PFSK-1 (cell line): ENCODE results near the gene MYH13.

ENCODE experiments used
- FOXP2 ChIP-seq: optimal IDR thresholded peaks from 2 replicates; pipeline ENCODE3; 2011; ENCODE audit warnings: borderline replicate concordance, control low read depth, inconsistent platforms; ENCODE audit not compliant: insufficient read depth; ENCODE audit errors: extremely low read length, extremely low read depth
- POLR2AphosphoS5 ChIP-seq: IDR thresholded peaks from 2 replicates; pipeline ENCODE4 v1.6.1; 2012; ENCODE audit warnings: low read depth, mild to moderate bottlenecking, control low read depth, low read length, moderate library complexity
- REST ChIP-seq, 2 experiments: IDR thresholded peaks; 2 replicates each; pipeline versions ENCODE4 v1.6.1 to v1.8.0; 2011 to 2012; ENCODE audit warnings: low read depth in 2 of 2, low read length in 2 of 2, control low read depth in 1 of 2, inconsistent platforms in 1 of 2, mild to moderate bottlenecking in 1 of 2, moderate library complexity in 1 of 2; ENCODE audit not compliant: insufficient read depth in 1 of 2
- SIN3A ChIP-seq: IDR thresholded peaks from 2 replicates; pipeline ENCODE4 v1.6.1; 2012; ENCODE audit warnings: mild to moderate bottlenecking, low read length, moderate library complexity, borderline replicate concordance; ENCODE audit not compliant: insufficient read depth
- TAF1 ChIP-seq: IDR thresholded peaks from 2 replicates; pipeline ENCODE4 v1.6.1; 2012; ENCODE audit warnings: low read length, control low read depth, borderline replicate concordance; ENCODE audit not compliant: insufficient read depth

MYH13 gene

DNA sequence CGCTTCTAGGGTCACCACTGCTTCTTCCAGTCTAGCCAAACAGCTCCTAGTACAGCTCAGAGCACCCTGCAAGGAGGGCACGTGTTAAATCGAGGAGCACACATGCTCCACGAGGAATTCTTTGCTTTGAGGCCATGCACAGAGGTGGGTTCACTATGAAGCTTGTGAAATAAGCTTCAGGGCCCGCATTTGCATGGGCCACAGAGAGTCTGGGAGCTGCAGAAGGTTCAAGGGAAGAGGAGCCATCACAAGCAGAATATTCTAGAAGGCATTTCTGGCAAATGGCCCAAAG is 55.3 kb downstream of the MYH13 start:
- no peak for TF ChIP-seq REST (IDR thresholded peaks at IDR 0.05; ENCODE audit: insufficient read depth in 1 of 2, low read depth in 2 of 2, low read length in 2 of 2)
- no peak for TF ChIP-seq TAF1
- no peak for TF ChIP-seq SIN3A
- no peak for TF ChIP-seq POLR2AphosphoS5
- no peak for TF ChIP-seq FOXP2

DNA sequence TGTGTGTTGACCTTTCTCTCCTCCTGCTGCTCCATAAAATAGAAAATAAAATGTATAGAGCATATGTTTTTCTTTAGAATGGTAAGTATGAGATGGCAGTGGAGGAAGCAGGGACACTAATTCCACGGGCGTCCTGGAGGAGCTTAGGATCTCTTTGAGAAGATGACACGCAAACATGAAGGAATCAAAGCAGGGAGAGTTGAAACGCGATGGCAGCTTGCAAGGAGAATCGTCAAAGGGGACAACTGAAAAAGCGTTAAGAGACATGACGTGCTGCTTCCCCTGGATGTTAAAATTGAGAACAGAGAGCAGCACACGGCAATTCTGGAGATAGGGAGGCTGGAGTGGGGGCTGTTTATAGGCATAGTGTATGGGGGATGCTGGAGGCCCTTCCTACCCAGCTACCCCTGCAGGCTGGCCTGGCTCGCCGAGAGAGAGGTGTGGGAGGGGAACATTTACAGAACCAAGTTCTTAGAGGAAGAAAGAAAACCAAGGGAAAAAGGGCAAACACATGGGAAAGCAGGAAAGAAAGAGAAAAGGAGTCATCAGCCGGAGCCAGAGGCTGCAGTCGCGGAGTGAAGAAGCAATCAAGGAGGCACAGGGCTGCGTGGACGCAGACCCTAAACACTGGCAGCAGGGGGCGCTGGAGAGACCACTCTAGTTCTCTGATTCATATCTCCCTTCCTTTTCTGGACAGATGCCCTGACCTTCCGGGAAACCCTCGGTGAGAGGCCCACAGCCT is 55.8 kb downstream of the MYH13 start:
- TF ChIP-seq TAF1 = no peak
- no peak for TF ChIP-seq FOXP2
- no peak for TF ChIP-seq POLR2AphosphoS5
- TF ChIP-seq REST (IDR thresholded peaks at IDR 0.05; ENCODE audit: insufficient read depth in 1 of 2, low read depth in 2 of 2, low read length in 2 of 2) = no peak
- TF ChIP-seq SIN3A = no peak

GRCh38 chr17:10314329-10314728 is 58.5 kb downstream of the MYH13 start:
- TF ChIP-seq REST (IDR thresholded peaks at IDR 0.05; ENCODE audit: insufficient read depth in 1 of 2, low read depth in 2 of 2, low read length in 2 of 2) = no peak
- no peak for TF ChIP-seq TAF1
- TF ChIP-seq FOXP2 = no peak
- TF ChIP-seq POLR2AphosphoS5 = no peak
- TF ChIP-seq SIN3A = no peak

- TF ChIP-seq SIN3A (no peak), POLR2AphosphoS5 (no peak), TAF1 (no peak), FOXP2 (no peak), REST (IDR thresholded peaks at IDR 0.05; ENCODE audit: insufficient read depth in 1 of 2, low read depth in 2 of 2, low read length in 2 of 2) (no peak)
Measured at GRCh38 chr17:10313037-10313672, 59.7 kb downstream of the MYH13 start.
